ENCODE data around the gene NELL1. TPM values are rescaled to one million over a fixed set of nuclear protein-coding genes. Genes with fewer than 3 reads are reported as not detected.
A peak's percentile ranks its signal among the peaks of the same experiment; 100 is the strongest.

The NELL1 gene
- polyA plus RNA-seq, 2 of the 4 experiments (the other 2 are of a cell fraction): not detected

- ChIA-PET CTCF (no interaction called here), POLR2A (no interaction called here)
- Histone ChIP-seq H3K27ac (no peak overlapping the region), H3K4me1 (no peaks in the 10 kb centered on the region), H3K4me2 (no peak overlapping the region), H3K4me3 (no peak overlapping the region), H3K9me3 (no peaks in the 10 kb centered on the region)
- FAIRE-seq: no peak
- no peak for DNase-seq (ENCODE audit: low read depth in 1 of 2, low spot score in 1 of 2)
- whole genome bisulfite sequencing (ENCODE audit: missing lambda C conversion rate): 0% methylated on average over 1 of the region's 1 CpG
- no peak for ATAC-seq
- TF ChIP-seq ATOH8 (CRISPR knock-in tag; IDR thresholded peaks at IDR 0.05; ENCODE audit: low read depth) (no peak), FOSL2 (IDR thresholded peaks at IDR 0.05) (no peak), FOSL2 (CRISPR knock-in tag; IDR thresholded peaks at IDR 0.05) (no peak), USF2 (IDR thresholded peaks at IDR 0.05) (no peak), POLR2AphosphoS2 (conservative IDR thresholded peaks at IDR 0.05; ENCODE audit: low read length) (no peak), KDM1A (IDR thresholded peaks at IDR 0.05; ENCODE audit: low read depth) (no peak), HOXB5 (CRISPR knock-in tag; IDR thresholded peaks at IDR 0.05) (no peak), ZNF302 (CRISPR knock-in tag; IDR thresholded peaks at IDR 0.05) (no peak), REST (IDR thresholded peaks at IDR 0.05) (no peak), EHMT2 (IDR thresholded peaks at IDR 0.05; ENCODE audit: low read depth) (no peak), GATA3 (IDR thresholded peaks at IDR 0.05; ENCODE audit: borderline replicate concordance) (no peak), NFE2L2 (conservative IDR thresholded peaks at IDR 0.05; ENCODE audit: low read length) (no peak), MYC (IDR thresholded peaks at IDR 0.05; ENCODE audit: borderline replicate concordance, low read length) (no peak)
Observed at GRCh38 chr11:20632169-20632532, 37.2 kb upstream of the NELL1 start.

GRCh38 chr11:20634044-20634443 is 35.3 kb upstream of the NELL1 start:
- H3K4me2 ChIP-seq: no peak overlapping the region
- no peak overlapping the region for H3K27ac ChIP-seq
- no peaks in the 10 kb centered on the region for H3K9me3 ChIP-seq
- peak in 1 of 2 experiments; percentile 10 for DNase-seq (ENCODE audit: low read depth in 1 of 2, low spot score in 1 of 2)
- no peaks in the 10 kb centered on the region for H3K4me1 ChIP-seq
- ChIA-PET POLR2A (no interaction called here), CTCF (no interaction called here)
- H3K4me3 ChIP-seq: no peak overlapping the region
- peak in 1 of 2 experiments; percentile 59; a peak in 2 of 6 replicates for ATAC-seq
- TF ChIP-seq GATA3 (IDR thresholded peaks at IDR 0.05; ENCODE audit: borderline replicate concordance) (no peak), RAD21 (conservative IDR thresholded peaks at IDR 0.05 in 1 of 2, IDR thresholded peaks at IDR 0.05 in 1 of 2) (peak in 1 of 2 experiments; percentile 36; a peak in 2 of 5 replicates)
- FAIRE-seq: no peak
- 28% methylated on average over 5 of the region's 5 CpGs for WGBS (ENCODE audit: missing lambda C conversion rate)

- DNase-seq (ENCODE audit: low read depth in 1 of 2, low spot score in 1 of 2) (no peak), ATAC-seq (no peak), FAIRE-seq (no peak)
- Histone ChIP-seq H3K4me2 (no peak overlapping the region), H3K4me3 (no peak overlapping the region), H3K9me3 (no peaks in the 10 kb centered on the region), H3K4me1 (no peaks in the 10 kb centered on the region), H3K27ac (no peak overlapping the region)
- CTCF ChIA-PET: no interaction called here
- POLR2A ChIA-PET: no interaction called here
- 53% methylated on average over 7 of the region's 7 CpGs for WGBS (ENCODE audit: missing lambda C conversion rate)
- TF ChIP-seq REST (IDR thresholded peaks at IDR 0.05) (no peak), BCL3 (IDR thresholded peaks at IDR 0.05) (no peak), MAX (IDR thresholded peaks at IDR 0.05) (no peak)
Observed at GRCh38 chr11:20634781-20635180, 34.6 kb upstream of the NELL1 start.

Data from A549 (cell line).